Keratinocyte (primary cell): Measurements from ENCODE around the gene ATP5IF1. TPM values are rescaled to one million over a fixed set of nuclear protein-coding genes. Genes with fewer than 3 reads are reported as not detected.

Experiments used
- DNase-seq: peaks from one replicate; pipeline ENCODE4 v3.0.0-alpha.2; 2011; ENCODE audit warnings: low read depth, missing footprints, low spot score
- FAIRE-seq: peaks from 2 replicates; lab custom pipeline; 2011; peaks lifted over from hg19 to GRCh38; lab: Jason Lieb, UNC
- H2AFZ ChIP-seq: 2 replicates; pipeline ENCODE4 v1.6.0; 2012; ENCODE audit warnings: low read length, control low read depth, inconsistent platforms; ENCODE audit not compliant: control insufficient read depth
- H3K27ac ChIP-seq: 2 replicates; pipeline ENCODE4 v1.5.1; 2011; ENCODE audit warnings: low read length; ENCODE audit not compliant: control insufficient read depth, insufficient read depth
- H3K27me3 ChIP-seq: 3 replicates; pipeline ENCODE4 v1.6.0; 2011; ENCODE audit warnings: low read length; ENCODE audit not compliant: control insufficient read depth, insufficient read depth; ENCODE audit errors: extremely low read depth
- H3K36me3 ChIP-seq, 2 experiments: 2 replicates in 1 of 2; 3 replicates in 1 of 2; pipeline ENCODE4 v1.5.1; 2011; ENCODE audit warnings: low read length in 2 of 2, mild to moderate bottlenecking in 1 of 2; ENCODE audit not compliant: control insufficient read depth in 2 of 2, insufficient read depth in 2 of 2; ENCODE audit errors: extremely low read depth in 1 of 2
- H3K4me1 ChIP-seq: 3 replicates; pipeline ENCODE4 v1.5.1; 2011; ENCODE audit warnings: low read length; ENCODE audit not compliant: control insufficient read depth, insufficient read depth; ENCODE audit errors: extremely low read depth
- H3K4me2 ChIP-seq: 3 replicates; pipeline ENCODE4 v1.6.0; 2011; ENCODE audit warnings: low read depth, low read length; ENCODE audit not compliant: control insufficient read depth, insufficient read depth; ENCODE audit errors: extremely low read depth
- H3K4me3 ChIP-seq, 3 experiments: fragments of 200-600 bp in 1 of 3; sonication (generic) in 1 of 3; 2 replicates in 2 of 3; 3 replicates in 1 of 3; pipeline ENCODE4 v1.5.1; 2011 to 2016; ENCODE audit warnings: low read length in 3 of 3, mild to moderate bottlenecking in 3 of 3, control low read depth in 2 of 3, inconsistent platforms in 1 of 3, low read depth in 1 of 3, mixed read lengths in 1 of 3, mixed run types in 1 of 3, moderate library complexity in 1 of 3; ENCODE audit not compliant: control insufficient read depth in 2 of 3, insufficient read depth in 2 of 3; ENCODE audit errors: extremely low read depth in 1 of 3
- H3K79me2 ChIP-seq: 2 replicates; pipeline ENCODE4 v1.6.0; 2012; ENCODE audit warnings: low read length; ENCODE audit not compliant: control insufficient read depth, insufficient read depth
- H3K9ac ChIP-seq: 3 replicates; pipeline ENCODE4 v1.6.0; 2011; ENCODE audit warnings: low read length; ENCODE audit not compliant: control insufficient read depth, insufficient read depth; ENCODE audit errors: extremely low read depth
- H3K9me1 ChIP-seq: 3 replicates; pipeline ENCODE4 v1.6.0; 2011; ENCODE audit warnings: low read length; ENCODE audit not compliant: control insufficient read depth, insufficient read depth; ENCODE audit errors: extremely low read depth
- H3K9me3 ChIP-seq: 2 replicates; pipeline ENCODE4 v1.5.1; 2012; ENCODE audit warnings: low read depth, low read length; ENCODE audit not compliant: control insufficient read depth
- H4K20me1 ChIP-seq: 3 replicates; pipeline ENCODE4 v1.6.0; 2011; ENCODE audit warnings: low read length; ENCODE audit not compliant: control insufficient read depth, insufficient read depth; ENCODE audit errors: extremely low read depth
- EZH2 ChIP-seq: IDR thresholded peaks from one replicate; pipeline ENCODE4 v1.6.1; 2012; ENCODE audit warnings: inconsistent platforms, mild to moderate bottlenecking, low read length, moderate library complexity
- dilution Hi-C: fragments of 300-500 bp; cut with MboI; formaldehyde crosslinking; loops from one replicate; pipeline ENCODE4 v1.7.0; 2020; ENCODE audit warnings: low sequenced_read_pairs; ENCODE audit not compliant: extremely low pct_ligation_motif_present
- polyA plus RNA-seq, 5 experiments: library from polyadenylated mRNA; depleted of rRNA in 3 of 5; stranded (reverse) in 3 of 5; stranded (forward) in 1 of 5; unstranded in 1 of 5; fragments of >200 nt; gene quantifications; 1 replicate in 1 of 5; 2 replicates in 3 of 5; 3 replicates in 1 of 5; pipeline versions ENCODE4 v1.2.1 to v1.2.3, GENCODE V29; 2011 to 2012; ENCODE audit warnings: missing spikeins in 2 of 5, low read depth in 1 of 5, low replicate concordance in 1 of 5
- TF ChIP-seq, protein P1 (sequence below), 3 experiments: IDR thresholded peaks in 1 of 3; conservative IDR thresholded peaks in 1 of 3; optimal IDR thresholded peaks in 1 of 3; 2 replicates in 2 of 3; 3 replicates in 1 of 3; pipeline versions ENCODE3 to v1.5.1; 2011; ENCODE audit warnings: low read length in 3 of 3, mild to moderate bottlenecking in 3 of 3, moderate library complexity in 2 of 3, control low read depth in 1 of 3, inconsistent platforms in 1 of 3; ENCODE audit not compliant: insufficient read depth in 2 of 3; ENCODE audit errors: extremely low read depth in 1 of 3

ATP5IF1 gene
- polyA plus RNA-seq, 1 donor (not counting 4 experiments of a cell fraction or from before 2014, with no cell fraction given) = 332 TPM

DNA sequence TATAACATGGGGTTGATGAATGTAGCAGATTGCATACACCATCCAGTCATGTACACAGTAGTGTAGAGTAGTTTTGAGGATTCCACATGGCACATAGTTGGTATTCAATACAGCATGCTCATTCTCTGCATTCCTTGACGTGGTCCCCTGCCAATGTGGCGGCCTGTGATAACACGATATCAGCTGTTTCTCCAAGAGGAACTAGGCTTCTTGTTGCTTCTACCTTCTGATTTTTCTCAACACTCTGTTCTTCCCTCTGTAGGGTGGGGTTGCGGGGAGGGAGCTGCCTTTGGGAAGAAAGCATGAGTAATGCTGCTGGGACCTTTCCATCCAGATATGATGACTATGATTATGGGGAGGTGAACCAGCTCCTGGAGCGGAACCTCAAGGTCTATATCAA is 42.8 kb downstream of the ATP5IF1 start:
- no peak overlapping the region for H2AFZ ChIP-seq
- no peak for DNase-seq
- FAIRE-seq = no peak
- H3K27ac ChIP-seq = no peak overlapping the region
- H3K4me1 ChIP-seq = no peaks in the 10 kb centered on the region
- no peaks in the 10 kb centered on the region for H3K9me3 ChIP-seq
- H3K4me3 ChIP-seq = no peak overlapping the region
- H3K4me2 ChIP-seq = no peak overlapping the region
- no peak overlapping the region for H3K9ac ChIP-seq
- dilution Hi-C loops = no loop called here
- no peaks in the 10 kb centered on the region for H3K9me1 ChIP-seq
- H3K79me2 ChIP-seq = no peaks in the 10 kb centered on the region
- no peaks in the 10 kb centered on the region for H3K27me3 ChIP-seq
- TF ChIP-seq EZH2 = no peak
- TF ChIP-seq, protein P1, sequence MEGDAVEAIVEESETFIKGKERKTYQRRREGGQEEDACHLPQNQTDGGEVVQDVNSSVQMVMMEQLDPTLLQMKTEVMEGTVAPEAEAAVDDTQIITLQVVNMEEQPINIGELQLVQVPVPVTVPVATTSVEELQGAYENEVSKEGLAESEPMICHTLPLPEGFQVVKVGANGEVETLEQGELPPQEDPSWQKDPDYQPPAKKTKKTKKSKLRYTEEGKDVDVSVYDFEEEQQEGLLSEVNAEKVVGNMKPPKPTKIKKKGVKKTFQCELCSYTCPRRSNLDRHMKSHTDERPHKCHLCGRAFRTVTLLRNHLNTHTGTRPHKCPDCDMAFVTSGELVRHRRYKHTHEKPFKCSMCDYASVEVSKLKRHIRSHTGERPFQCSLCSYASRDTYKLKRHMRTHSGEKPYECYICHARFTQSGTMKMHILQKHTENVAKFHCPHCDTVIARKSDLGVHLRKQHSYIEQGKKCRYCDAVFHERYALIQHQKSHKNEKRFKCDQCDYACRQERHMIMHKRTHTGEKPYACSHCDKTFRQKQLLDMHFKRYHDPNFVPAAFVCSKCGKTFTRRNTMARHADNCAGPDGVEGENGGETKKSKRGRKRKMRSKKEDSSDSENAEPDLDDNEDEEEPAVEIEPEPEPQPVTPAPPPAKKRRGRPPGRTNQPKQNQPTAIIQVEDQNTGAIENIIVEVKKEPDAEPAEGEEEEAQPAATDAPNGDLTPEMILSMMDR (optimal IDR thresholded peaks at IDR 0.05 in 1 of 3, IDR thresholded peaks at IDR 0.05 in 1 of 3, conservative IDR thresholded peaks at IDR 0.05 in 1 of 3; ENCODE audit: extremely low read depth in 1 of 3, insufficient read depth in 2 of 3, low read length in 3 of 3) = no peak
- H4K20me1 ChIP-seq = peaks cover 6% of the 10 kb centered on the region
- peaks cover 50 to 63% of the 10 kb centered on the region in 2 experiments for H3K36me3 ChIP-seq

DNA sequence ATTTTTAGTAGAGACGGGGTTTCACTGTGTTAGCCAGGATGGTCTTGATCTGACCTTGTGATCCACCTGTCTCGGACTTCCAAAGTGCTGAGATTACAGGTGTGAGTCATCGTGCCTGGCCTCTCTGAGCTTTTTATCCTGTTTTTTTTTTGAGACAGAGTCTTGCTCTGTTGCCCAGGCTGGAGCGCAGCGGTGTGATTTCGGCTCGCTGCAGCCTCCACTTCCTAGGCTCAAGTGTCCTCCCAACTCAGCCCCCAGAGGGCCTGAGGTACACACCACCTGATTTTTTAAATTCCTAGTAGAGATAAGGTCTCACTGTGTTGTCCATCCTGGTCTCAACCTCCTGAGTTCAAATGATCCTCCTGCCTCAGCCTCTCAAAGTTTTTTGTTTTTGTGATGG is 43.8 kb downstream of the ATP5IF1 start:
- no peak for FAIRE-seq
- H3K4me3 ChIP-seq = no peak overlapping the region

More for the DNA sequence above, 43.8 kb downstream of the ATP5IF1 start:
- no peaks in the 10 kb centered on the region for H3K9me1 ChIP-seq
- no peaks in the 10 kb centered on the region for H3K79me2 ChIP-seq
- H2AFZ ChIP-seq = no peak overlapping the region
- no peaks in the 10 kb centered on the region for H3K9me3 ChIP-seq
- no peaks in the 10 kb centered on the region for H3K4me1 ChIP-seq
- no peaks in the 10 kb centered on the region for H3K27me3 ChIP-seq
- no peak overlapping the region for H3K9ac ChIP-seq
- dilution Hi-C loops = no loop called here
- H3K36me3 ChIP-seq = peaks cover 43 to 53% of the 10 kb centered on the region in 2 experiments
- DNase-seq = no peak
- TF ChIP-seq, protein P1 (optimal IDR thresholded peaks at IDR 0.05 in 1 of 3, IDR thresholded peaks at IDR 0.05 in 1 of 3, conservative IDR thresholded peaks at IDR 0.05 in 1 of 3; ENCODE audit: extremely low read depth in 1 of 3, insufficient read depth in 2 of 3, low read length in 3 of 3) = no peak
- TF ChIP-seq EZH2 = no peak
- no peak overlapping the region for H3K27ac ChIP-seq
- no peak overlapping the region for H3K4me2 ChIP-seq
- peaks cover 6% of the 10 kb centered on the region for H4K20me1 ChIP-seq
